H1 (cell line): ENCODE measurements around the gene SLC4A8.

Source experiments
- CTCF ChIP-seq, 3 experiments: IDR thresholded peaks; 1 replicate in 2 of 3; 2 replicates in 1 of 3; pipeline versions ENCODE4 v1.5.1 to v1.6.1; 2011; ENCODE audit warnings: low read length in 3 of 3, mild to moderate bottlenecking in 3 of 3, inconsistent platforms in 2 of 3, low read depth in 1 of 3, moderate library complexity in 1 of 3; ENCODE audit not compliant: insufficient read depth in 1 of 3; ENCODE audit errors: control extremely low read depth in 1 of 3
- EZH2 ChIP-seq: fragments of 200-600 bp; sonication (generic); IDR thresholded peaks from 2 replicates; pipeline ENCODE4 v1.7.1; 2012; ENCODE audit warnings: low read depth, mild to moderate bottlenecking, moderate library complexity, low read length, inconsistent platforms; ENCODE audit not compliant: severe bottlenecking
- POLR2AphosphoS5 ChIP-seq: IDR thresholded peaks from 2 replicates; pipeline ENCODE4 v1.6.1; 2011; ENCODE audit warnings: low read depth, low read length
- RAD21 ChIP-seq, 2 experiments: IDR thresholded peaks in 1 of 2; conservative IDR thresholded peaks in 1 of 2; 2 replicates each; pipeline ENCODE4 v1.6.1; 2011; ENCODE audit warnings: low read depth in 2 of 2, low read length in 2 of 2, improper control_type of control experiment in 1 of 2, inconsistent platforms in 1 of 2, mild to moderate bottlenecking in 1 of 2, moderate library complexity in 1 of 2

DNA sequence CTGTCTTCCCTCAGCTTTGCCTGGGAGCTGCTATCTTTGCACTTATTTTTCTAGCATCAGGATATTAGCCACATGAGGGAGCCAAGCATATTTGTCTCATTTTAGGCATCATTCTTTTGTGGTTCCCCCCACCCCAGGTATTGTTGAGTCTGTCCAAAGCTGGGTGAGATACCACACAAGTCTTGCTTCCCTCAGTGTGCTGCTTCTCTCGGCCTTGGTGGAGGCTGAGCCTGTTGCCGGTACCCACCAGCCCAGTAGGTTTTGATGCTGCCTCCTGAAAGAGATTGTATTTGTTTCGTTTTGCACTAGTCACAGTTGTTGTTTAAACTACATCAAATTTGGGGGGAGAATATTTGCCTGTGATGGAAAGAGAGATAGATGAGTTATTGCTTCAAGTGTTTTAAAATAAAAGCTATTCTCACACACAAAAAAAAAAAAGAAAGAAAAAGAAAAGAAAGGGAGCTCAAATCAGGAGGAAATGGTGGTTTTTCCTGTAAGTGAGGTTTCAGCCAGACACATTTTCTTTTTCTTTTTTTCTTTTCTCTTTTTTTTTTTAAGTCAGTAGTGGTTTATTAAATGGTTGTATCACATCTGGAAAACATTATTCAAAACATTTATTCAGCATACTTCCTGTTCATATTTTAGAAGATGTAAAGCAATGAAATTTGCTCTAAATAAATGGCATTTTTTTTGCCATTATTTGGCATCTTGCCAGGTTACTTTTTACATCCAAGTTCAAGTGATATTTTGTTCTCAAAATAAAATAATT is 58.5 kb downstream of the SLC4A8 start:
- TF ChIP-seq EZH2: no peak
- TF ChIP-seq CTCF (IDR thresholded peaks at IDR 0.05; ENCODE audit: control extremely low read depth in 1 of 3, insufficient read depth in 1 of 3, low read depth in 1 of 3, low read length in 3 of 3): no peak
- no peak for TF ChIP-seq POLR2AphosphoS5
- no peak for TF ChIP-seq RAD21 (IDR thresholded peaks at IDR 0.05 in 1 of 2, conservative IDR thresholded peaks at IDR 0.05 in 1 of 2; ENCODE audit: low read depth in 2 of 2, low read length in 2 of 2)
